Limb (tissue), 2 donors: ENCODE data around the gene S100A16.

Experiments
- DNase-seq, 2 donors: peaks; one replicate each; pipeline ENCODE4 v3.0.0-alpha.2; 2016; ENCODE audit errors: extremely low spot score in 2 of 2

The S100A16 gene

GRCh38 chr1:153638261-153638660 is 25.3 kb upstream of the S100A16 start:
- DNase-seq, result no peak

DNA sequence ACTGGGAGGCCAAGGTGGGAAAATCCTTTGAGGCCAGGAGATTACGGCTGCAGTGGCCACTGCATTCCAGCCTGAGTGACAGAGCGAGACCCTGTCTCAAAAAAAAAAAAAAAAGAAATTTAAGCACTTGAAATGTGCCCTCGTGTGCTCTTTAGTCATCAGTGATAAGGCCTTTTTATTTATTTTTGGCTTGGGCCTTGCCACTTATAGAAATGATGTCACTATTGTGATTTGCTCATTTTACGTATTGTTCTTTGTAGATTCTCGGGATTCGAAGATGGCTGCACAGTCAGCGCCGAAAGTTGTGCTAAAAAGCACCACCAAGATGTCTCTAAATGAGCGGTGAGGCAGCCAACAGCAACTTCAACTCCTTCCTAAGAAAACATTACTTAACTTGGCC is 23.4 kb upstream of the S100A16 start:
- DNase-seq, result no peak

GRCh38 chr1:153635872-153636271 is 22.9 kb upstream of the S100A16 start:
- no peak for DNase-seq

GRCh38 chr1:153633754-153634665 is 21.1 kb upstream of the S100A16 start, which contains the start of gene CHTOP:
CHTOP (plus strand) TSS chr1:153634066; CDS start chr1:153636589, 2,523 bp downstream.
- peak; percentile 97 to 98 for DNase-seq

GRCh38 chr1:153633161-153633753 is 20.3 kb upstream of the S100A16 start:
- peak in 1 of 2 donors; percentile 43 for DNase-seq

DNA sequence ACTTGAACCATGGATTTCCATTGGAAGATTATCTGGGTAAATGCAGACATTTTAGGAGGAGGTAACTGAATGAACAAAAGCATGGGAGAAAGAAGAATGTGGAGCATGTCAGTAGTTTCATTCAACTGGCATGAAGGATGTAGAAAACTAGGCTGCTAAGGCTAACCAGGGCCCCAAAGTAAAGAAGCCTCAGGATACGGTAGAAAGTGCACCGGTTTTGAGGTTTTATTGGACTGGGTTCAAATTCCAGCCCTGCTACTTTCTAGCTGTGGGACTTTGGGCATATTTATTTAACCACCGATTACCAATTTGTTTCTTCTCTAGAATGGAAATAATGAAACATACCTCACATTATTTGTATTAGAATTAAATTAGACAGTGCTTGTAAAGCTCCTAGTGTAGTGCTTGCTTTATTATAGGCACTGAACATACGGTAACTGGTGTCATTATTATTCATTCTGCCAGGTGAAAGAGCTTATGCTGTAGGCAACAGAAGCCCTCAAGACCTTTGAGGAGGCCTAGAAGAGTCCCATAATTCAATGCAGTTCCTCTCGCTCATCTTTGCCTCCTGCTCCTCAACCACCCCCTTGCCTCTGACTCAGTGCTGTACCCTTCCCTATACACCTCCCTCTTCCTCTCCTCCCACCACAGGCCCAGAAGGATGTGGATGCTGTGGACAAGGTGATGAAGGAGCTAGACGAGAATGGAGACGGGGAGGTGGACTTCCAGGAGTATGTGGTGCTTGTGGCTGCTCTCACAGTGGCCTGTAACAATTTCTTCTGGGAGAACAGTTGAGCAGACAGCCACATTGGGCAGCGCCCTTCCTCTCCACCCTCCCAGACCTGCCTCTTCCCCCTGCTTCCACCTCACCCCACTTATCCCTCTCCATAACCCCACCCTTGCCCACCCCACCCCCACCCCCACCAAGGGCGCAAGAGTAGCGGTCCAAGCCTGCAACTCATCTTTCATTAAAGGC is 18.4 kb upstream of the S100A16 start:
- no peak for DNase-seq

DNA sequence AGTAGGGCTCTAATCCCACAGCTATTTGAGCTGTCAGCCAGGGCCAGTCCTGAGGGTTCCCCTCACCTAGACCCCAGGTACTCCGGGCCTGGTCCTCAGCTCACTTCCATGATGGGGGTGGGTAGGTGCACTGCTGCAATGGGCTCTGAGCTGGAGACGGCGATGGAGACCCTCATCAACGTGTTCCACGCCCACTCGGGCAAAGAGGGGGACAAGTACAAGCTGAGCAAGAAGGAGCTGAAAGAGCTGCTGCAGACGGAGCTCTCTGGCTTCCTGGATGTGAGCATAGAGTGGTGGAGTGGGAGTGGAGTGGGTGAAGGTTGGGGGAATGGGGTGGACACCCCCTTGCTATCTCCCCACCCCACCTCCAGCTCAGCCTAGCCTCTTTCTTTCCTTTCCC is 17.4 kb upstream of the S100A16 start:
- no peak for DNase-seq

- DNase-seq, result no peak
These were observed 17.0 kb upstream of the S100A16 start for GRCh38 chr1:153629971-153630370.

DNA sequence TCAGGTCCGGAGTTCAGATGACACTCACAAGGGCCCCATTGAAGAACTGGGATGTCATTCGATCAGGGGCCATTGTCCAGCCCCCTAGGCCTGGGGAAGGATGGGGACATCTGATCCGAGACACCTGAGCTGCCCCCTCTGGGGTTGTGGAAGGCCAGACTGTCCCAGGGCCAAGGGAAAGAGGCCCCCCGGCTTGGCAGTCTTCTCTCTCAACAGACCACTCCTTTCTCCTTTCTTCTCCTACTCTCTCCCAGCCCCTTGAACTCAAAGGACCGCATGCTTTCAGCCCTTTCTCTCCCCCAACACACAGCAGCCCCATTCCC is 16.4 kb upstream of the S100A16 start:
- DNase-seq, result no peak

DNA sequence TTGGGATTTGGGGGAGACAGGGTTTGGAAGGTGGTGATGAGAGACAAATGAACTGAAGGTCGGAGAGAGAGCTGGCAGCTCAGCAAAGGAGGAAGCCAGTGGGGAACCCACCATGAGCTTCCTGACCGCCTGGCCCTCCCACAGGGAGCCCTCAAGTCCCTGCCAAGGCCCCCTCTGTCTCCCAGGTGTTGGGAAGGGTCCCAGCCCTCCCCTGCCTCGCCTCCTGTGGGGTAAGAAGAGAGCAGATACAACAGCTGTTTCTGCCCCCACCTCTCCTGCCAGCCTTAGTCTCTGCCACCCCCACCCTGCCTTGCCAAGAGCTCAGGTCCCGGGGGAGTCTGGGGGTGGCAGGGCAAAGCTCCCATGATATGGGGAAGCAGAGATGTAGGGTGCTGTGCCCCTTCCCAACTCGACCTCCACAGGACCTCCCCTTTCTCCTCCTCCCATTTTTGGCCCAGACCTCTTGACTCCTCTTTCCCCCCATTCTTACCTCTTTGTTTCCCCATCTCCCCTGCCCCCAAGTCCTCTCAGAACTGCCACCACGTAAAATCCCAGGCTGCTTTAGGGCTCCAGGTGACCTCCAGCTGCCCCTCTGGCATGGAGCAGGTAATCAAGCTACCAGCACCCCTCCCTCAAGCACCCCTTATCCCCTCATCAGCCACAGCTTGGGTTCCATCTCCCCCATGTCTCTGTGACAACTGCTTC is 15.9 kb upstream of the S100A16 start:
- no peak for DNase-seq

DNA sequence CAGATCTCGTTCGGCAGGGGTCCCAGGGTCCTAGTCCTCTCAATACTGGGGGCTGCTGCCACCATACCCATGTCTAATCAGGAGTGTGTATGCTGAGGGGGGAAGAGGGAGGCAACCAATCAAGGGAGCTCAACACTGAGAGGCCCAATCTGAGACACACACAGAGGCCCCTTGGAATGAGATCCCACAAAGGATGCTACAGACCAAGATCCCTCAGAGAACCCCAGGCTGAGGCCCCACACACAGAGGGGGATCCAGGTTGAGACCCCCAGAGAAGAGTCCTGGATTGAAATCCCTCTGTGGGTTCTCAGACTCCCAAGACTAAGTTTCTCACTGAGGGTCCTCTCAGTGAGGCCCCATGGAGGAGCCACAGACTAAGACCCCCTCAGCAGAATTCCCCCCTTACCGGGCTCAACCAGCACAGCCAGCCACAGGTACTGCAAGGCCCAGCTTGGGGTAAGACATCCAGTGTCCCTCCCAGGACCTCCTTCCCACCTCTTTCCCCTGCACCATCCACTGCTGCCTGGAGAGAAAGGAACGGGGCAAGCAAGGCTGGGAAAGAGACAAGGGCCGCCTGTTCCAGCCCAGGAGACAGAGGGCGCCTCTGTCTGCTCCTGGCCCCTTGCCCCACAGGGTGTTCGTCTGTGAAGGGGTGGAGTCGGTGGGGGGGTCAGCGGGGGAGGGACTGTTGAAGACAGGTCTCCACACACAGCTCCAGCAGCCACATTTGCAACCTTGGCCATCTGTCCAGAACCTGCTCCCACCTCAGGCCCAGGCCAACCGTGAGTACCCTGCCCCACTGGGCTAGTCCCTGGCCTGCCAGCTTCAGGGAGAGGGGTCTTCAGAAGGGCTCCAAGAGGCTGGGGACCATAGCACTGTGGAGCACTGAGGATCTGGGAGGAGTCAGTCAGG is 15.0 kb upstream of the S100A16 start, which contains the start of gene S100A1:
S100A1 (plus strand) TSS at position 720 of the 912 bp plus-strand sequence. CDS start 2,088 bp downstream, outside the sequence.
- peak in 1 of 2 donors; percentile 63 for DNase-seq

GRCh38 chr1:153626904-153627714 is 14.2 kb upstream of the S100A16 start, which contains the start of gene S100A13:
S100A13 (minus strand) TSS chr1:153627505; CDS start chr1:153626472, 1,033 bp downstream.
- peak; percentile 83 to 86 for DNase-seq

- DNase-seq, result no peak
These were observed 13.6 kb upstream of the S100A16 start for GRCh38 chr1:153626477-153626903.

DNA sequence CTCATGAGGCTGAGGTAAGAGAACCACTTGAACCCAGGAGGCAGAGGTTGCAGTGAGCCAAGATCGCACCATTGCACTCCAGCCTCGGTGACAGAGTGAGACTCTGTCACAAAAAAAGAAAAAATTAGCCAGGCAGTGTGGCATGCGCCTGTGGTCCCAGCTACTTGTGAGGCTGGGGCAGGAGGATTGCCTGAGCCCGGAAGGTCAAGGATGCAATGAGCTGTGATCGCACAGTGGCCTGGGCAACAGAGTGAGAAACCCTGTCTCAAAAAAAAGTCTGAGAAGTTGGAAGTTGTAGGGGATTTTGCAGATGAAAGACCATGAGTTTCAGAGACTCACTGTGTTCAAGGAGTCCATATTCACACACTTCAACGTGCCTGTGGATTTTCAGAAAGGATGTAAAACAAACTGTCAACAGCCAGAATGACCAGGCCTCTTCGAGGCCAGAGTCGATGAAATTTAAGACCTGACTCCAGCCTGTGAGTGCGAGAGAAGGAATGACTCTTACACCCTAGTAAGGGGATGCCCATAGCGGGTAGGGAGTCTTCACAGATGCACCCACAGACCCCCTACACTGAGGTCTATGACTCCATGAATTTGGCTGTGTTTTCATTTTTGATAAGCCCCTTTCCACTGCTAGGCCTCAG is 12.2 kb upstream of the S100A16 start:
- no peak for DNase-seq

GRCh38 chr1:153623101-153623500 is 10.2 kb upstream of the S100A16 start:
- DNase-seq, result no peak

DNA sequence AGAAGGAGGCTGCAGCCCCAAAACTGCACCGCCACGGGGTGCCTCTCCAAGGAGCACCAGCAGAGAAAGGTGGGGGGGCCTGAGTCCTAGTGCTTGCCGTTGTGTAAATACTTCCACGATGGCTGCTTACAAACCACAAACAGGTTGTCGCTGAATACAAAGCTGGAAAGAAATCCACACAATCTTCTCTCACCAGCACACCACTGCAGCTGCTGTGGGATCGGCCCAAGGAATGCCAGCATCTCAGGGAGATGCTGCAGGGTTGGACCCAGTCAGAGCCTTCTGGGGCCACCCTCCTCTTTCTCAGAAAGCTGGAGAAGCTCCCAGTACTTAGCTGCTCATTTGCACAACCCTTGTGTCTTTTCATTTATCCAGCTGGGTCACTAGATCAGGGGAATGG is 6.2 kb upstream of the S100A16 start:
- no peak for DNase-seq

DNA sequence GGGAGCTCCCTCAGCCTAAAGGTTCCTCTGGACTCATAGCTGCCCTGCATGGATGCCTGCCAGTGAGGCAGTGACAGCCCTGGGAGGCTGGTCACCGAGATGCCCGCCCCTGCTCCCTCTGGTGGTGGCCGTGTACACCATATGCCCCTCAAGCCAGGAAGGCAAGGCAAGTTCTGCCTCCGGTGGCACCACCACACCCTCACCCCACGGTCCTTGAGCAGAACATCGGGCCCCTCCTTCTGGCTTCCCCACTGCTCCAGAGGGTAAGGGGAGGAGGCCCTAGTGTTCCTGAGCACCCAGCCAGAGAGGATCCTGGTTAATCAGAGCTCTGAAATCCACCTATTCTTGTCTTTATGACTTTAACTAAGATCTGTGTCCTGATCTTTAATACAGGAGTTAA is 4.7 kb upstream of the S100A16 start:
- DNase-seq, result peak in 1 of 2 donors; percentile 79

DNA sequence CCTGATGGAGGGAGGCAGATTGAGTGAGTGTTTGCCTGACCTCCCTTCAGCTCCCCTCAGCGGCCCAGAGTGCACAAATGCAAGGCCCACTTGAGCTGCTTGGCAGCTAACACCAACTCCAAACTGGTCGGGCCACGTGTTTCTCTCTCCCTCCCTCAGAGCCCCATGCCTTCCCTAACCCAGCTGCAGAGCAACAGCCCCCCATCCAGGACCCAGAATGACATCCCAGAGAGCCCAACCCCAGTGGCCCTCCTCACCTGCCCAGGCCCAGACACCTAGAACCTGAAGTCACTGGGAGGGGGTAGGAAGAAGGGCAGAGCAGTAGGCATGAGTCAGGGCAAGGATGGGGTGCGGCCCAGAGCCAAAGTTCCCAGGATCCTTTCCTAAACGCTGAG is 4.0 kb upstream of the S100A16 start:
- no peak for DNase-seq
